ENCODE data around the gene VCPKMT.

VCPKMT gene

DNA sequence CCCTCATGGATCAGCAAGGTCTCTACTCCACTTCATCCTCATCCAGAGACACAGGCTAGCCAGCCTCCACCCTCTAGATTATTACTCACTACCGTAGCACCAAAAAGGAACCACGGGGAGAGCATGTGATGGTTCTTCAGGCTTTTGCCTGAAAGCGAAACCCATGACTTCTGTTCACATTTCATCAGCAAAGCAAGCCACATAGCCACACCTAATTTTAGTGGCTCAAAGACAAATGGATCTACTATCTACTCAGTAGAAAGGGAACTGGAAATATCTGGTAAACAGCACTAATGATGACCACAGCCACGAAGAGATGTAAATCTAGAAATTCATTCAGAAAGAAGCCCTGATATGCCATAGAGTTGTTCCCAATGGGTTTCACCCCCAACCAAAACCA is 51.4 kb downstream of the VCPKMT start:
- peak; percentile 99 for DNase-seq

DNA sequence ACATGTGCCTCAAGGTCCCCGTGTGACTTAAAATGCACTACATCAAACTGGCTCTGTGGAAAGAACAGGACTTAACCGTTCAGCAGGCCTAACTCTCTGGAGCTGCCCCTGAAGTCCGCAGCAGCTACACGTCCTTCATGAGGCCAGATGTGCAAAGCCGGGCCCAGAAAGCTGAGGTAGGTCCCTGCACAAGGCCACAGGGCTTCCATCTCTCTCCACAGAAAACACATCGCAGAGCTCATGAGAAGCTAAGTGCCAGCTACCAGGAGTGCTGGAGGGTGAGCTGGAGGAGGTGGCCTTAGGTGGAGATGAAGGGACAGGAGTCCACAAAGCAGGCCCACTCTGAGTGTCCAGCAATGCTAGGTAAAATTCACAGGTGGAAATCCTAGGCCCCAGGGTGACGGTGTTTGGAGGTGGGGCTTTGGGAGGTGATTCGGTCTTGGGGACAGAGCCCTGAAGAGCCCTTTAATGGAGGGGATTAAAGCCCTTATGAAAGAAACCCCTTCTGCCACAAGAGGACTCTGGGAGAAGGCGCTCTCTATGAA is 52.4 kb downstream of the VCPKMT start:
- no peak for DNase-seq

DNA sequence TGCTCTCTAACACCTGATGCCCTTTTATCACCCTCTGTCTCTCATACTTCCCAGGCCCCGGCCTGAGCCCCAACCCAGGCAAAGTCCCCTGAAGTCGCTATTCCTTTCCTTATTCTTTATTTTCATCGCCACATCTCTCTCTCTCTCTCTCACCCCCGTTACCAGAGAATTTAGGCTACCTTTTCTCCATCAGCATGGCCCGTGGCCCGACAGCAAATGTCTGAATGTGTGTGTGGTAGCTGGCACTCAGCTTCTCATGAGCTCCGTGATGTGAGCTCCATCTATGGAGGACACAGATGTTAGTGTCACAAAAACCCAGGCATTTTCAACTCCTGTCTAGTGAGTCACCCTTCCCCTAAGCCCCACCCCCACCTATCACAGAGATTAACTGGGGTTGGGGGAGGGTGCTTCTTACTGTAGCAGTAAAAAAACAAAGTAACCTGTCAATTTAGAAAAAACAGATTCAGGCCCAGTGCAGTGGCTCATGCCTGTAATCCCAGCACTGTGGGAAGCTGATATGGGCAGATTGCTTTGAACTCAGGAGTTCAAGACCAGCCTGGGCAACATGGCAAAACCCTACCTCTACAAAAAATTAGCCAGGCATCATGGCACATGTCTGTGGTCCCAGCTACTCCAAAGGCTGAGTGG is 53.8 kb downstream of the VCPKMT start:
- peak; percentile 58 for DNase-seq

DNA sequence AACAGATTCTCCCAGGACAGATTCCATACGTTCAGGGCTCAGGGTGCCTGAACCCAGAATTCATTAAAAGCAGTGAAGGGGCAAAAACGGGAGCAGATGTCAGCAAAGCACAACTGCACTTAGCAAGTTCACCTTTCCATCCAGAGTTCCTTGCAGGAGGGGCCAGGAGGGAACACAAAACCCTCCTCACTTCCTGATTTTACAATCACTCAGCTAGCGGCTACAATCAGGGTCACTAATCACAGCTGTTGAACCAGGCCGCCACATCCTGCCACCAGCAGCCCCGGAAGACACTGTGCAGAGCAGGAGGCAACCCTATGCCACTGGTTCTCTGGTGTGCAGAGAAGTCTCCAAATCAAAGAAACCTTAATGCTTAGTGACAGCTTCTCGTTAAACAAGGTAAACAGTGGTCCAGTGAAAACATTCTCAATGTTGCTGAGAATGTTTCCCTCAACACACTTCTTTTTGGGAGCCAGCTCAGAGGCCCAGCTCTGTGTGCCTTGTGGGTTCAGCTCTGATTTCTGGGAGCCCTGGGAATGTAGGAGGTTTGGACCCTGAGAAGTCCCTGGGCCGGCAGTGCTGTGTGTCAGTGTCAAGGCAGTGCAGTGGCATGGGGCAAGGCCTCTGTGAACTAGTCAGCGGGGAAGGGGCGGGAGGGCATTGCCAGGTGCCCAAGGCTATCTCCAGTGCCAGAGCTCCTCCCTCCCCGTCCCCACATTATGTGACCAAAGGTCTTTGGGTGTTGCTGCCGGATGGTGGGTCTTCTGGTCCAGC is 54.5 kb downstream of the VCPKMT start:
- DNase-seq, result peak; percentile 71

DNA sequence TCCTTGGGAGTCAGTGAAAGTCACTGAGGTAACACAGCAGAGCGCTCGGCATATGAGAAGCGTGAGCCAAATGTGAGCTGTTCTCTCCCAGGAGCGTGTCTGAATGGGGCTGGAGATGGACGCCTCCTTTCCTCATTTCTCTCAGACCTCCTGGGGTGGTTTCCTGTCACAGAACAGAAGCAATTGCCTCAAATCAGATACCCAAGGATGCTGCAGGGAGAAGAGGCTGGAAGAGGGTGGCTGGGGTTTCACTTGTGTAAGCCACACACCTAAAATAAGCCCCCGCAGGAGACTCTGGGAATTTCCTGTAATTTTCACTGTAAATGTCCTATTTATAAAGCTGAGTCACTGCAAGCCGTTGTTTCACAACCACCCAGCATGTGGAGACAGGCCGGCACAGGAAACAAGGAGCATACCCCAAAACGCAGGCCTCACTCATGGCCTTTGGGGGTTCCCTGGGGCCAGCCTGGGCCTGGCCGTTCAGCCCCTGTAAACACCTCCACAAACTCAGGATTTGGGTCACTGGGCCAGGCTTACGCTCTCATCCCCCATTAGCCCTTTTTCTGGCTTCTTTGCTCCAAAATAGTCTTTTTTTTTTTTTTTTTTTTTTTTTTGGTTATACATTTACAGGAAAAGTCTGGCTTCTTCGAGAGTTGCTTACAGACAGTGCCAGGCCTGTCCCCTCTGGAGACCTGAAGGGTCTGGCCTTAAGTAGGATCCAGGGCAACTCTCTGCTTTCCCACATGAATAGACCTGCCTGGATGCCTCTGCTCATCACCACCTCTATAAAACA is 55.3 kb downstream of the VCPKMT start:
- peak; percentile 96 for DNase-seq

DNA sequence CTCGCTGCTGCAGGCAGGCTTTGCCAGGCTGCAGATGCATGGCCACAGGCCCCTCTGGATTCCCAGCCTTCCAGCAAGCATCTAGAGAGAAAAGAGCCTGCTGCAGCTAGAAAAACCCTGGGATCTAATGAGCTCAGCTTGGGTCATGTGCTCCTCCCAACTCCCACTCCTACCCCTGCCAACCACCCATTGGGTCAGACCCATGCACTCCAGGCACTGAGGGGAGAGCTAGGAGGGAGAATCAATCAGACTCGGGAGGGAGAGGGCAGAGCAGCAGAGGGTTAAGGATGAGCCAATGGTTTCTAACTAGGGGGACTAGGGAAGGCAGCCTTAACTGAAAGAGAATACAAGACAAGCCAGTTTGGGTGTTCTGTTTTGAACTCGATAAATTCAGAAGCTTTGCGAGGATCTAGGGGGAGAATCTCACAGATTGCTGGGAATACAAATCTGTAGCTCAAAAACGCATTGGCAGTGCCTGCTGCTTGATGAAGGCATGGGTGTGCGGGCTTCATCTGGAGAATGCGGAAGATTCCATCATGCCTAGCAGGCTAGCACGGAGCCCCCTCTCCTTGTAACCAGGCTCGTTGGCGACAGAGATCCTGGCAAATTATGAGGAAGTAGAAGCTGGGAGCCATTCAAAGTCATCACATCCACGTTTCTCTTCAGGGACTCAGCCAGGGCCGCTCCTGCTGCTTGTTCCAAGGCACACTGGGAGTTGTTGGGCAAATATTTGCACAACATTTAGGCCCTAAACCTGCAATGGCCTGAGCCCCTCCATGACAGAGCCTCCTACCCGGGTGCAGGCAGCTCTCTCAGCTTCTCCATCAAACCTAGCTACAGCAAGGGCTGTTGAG is 56.4 kb downstream of the VCPKMT start:
- peak; percentile 77 for DNase-seq

Measured in inflammatory macrophage treated with lipopolysaccharide for 4 hours (primary cell).